Fibroblast of lung (primary cell): ENCODE data around the gene CHCHD6.

ENCODE experiments used
- CTCF ChIP-seq, 2 donors: IDR thresholded peaks in 1 of 2; conservative IDR thresholded peaks in 1 of 2; 1 replicate in 1 of 2; 2 replicates in 1 of 2; pipeline ENCODE4 v1.5.1; 2011 to 2012; ENCODE audit warnings: low read length in 2 of 2, control low read depth in 1 of 2, inconsistent platforms in 1 of 2, low read depth in 1 of 2, mild to moderate bottlenecking in 1 of 2
- EZH2 ChIP-seq: IDR thresholded peaks from 2 replicates; pipeline ENCODE4 v1.5.1; 2012; ENCODE audit warnings: low read length, control low read depth, mild to moderate bottlenecking; ENCODE audit errors: missing control alignments

- TF ChIP-seq CTCF (conservative IDR thresholded peaks at IDR 0.05 in 1 of 2, IDR thresholded peaks at IDR 0.05 in 1 of 2; ENCODE audit: low read depth in 1 of 2, low read length in 2 of 2) (no peak), EZH2 (no peak)
Measured at GRCh38 chr3:126866175-126866759, 162.2 kb downstream of the CHCHD6 start.
